Head of caudate nucleus (tissue), 42 donors: ENCODE data around the gene RNF38.
"Not testable (repeated sequence)": the region's sequence is repeated elsewhere in the genome, so short reads cannot be mapped to it uniquely, and the experiment has no call there.

Source experiments
- DNase-seq, 42 donors: peaks; one replicate each; pipeline versions ENCODE4 v3.0.0 to v3.0.0-alpha.2; 2020 to 2021; ENCODE audit warnings: mixed read lengths in 7 of 42
- intact Hi-C: fragments of 100-400 bp; cut with DNase I; formaldehyde crosslinking; loops from one replicate; pipeline ENCODE4 v1.15.0; 2022

RNF38 gene

GRCh38 chr9:36314740-36315139, 85.3 kb downstream of the RNF38 start:
- intact Hi-C loops = no loop called here
- no peak for DNase-seq

DNA sequence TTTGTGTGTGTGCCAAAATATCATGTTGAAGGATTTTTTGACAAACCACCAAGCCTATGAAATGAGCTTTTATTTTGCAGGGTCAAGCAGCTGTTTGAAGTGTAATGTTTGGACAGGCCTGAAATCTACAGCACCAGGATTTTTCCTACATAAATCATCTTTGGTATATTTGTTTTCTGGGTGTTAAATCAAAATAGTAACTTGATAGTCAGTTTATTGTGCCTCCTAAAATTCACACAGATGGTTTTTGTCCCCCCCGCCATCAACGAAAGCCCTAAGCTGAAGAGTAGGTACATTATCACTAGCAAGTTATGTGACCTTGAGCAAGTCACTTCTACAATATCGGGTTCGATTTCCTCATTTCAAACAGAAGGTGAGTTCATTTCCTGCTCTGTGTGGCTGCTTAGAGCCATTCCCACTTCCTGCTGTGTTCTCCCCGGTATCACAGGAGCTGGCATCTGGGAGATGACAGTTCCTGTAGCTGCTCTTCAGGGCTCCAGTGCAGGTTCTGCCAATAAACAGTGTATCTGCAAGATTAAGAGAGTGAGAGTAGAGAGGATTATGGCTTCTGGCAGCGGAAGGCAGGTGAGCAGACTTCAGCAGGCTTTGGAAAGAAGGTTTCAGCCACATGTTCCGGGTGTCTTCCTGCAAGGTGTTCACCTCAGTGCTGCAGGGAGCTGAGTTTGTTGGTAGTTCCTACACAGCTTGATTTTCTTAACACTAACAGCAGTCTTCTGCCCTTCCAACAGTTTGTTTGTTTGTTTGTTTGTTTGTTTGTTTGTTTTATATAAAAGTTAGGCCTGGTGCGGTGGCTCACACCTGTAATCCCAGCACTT, 93.4 kb downstream of the RNF38 start:
- no peak for DNase-seq
- intact Hi-C loops = no loop called here

DNA sequence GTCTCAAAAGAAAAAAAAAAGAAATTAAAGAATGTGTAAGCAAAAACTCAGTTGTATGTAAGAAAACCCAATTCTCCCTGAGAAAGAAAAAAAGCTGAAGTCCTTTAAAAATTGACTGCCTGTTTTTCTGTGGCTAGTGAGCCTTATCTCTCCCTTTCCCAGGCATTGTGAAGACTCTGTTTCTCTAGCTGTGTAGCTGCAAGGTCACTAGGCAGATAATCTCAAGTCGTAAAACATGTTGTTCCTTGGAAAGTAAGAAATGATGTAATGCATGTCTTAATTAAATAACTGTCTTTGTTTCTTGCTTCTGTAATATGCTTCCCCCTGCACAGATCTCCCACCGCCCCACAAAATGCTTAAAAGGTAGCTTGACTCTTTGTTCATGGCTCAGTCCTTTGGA, 95.7 kb downstream of the RNF38 start:
- intact Hi-C loops, DNase-seq: not testable (repeated sequence)

DNA sequence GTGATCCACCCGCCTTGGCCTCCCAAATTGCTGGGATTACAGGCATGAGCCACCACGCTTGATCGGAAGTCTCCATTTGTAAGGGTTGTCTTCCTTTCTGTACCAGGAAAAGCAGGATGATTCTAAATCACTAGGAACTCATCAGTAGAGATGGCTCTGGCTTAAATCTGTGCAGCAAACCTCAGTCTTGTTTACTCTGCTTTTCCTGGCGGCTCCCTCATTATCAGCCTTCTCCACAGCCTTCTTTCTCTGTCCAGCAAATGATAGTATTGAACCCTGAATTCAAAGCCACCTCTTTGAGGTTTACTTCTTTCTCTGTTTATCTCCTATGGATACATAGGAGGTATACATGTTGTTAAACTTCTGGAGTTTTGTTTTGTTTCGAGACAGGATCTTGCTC, 98.8 kb downstream of the RNF38 start:
- intact Hi-C loops = no loop called here
- DNase-seq = no peak

GRCh38 chr9:36298566-36298965, 101.5 kb downstream of the RNF38 start:
- no peak for DNase-seq
- intact Hi-C loops = no loop called here

DNA sequence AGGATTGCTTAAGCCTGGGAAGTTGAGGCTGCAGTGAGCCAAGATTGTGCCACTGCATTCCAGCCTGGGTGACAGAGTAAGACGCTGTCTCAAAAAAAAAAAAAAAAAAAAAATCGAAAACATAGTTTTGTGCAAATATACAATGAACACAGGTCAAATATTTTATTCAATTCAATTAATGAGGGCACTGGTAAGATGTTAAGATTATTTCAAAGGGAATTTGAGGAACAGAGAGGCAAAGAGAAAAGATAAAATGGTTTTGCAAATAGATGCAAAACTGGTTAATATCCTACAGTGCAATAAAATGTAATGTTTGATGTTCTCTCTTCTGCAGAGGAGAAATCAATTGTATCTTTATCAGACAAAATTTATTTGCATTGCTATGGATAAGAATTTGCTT, 102.3 kb downstream of the RNF38 start:
- intact Hi-C loops = no loop called here
- no peak for DNase-seq

GRCh38 chr9:36294996-36295395, 105.1 kb downstream of the RNF38 start:
- DNase-seq, intact Hi-C loops: not testable (repeated sequence)

- intact Hi-C loops = no loop called here
- DNase-seq = no peak
Measured at GRCh38 chr9:36293918-36294317, 106.2 kb downstream of the RNF38 start.

GRCh38 chr9:36293171-36293570, 106.9 kb downstream of the RNF38 start:
- intact Hi-C loops = no loop called here
- no peak for DNase-seq

DNA sequence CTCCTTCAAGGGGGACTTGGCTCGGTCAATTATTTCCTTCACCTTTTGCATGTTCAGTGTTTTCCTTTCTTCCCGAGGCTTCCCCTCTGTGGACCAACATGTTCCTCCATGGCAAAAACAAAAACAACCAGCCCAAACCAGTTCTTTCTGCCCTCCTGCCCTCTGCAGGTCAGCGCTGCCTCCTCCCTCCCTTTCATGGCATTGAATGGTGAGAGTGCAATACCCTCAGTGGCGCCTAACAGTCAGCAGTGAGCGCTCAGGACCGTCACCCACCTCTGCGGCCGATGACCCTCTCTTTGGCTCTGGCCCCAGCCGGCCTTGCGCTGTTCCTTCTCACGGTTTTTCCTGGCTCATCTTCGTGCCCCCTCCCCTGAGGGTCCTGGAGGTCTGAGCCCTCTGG, 107.4 kb downstream of the RNF38 start:
- DNase-seq = no peak
- intact Hi-C loops = no loop called here

GRCh38 chr9:36290996-36291395, 109.1 kb downstream of the RNF38 start:
- no peak for DNase-seq
- intact Hi-C loops = no loop called here

GRCh38 chr9:36289836-36290435, 110.1 kb downstream of the RNF38 start:
- intact Hi-C loops = no loop called here
- DNase-seq = no peak

- DNase-seq = no peak
- intact Hi-C loops = no loop called here
Measured at GRCh38 chr9:36288070-36288469, 112.0 kb downstream of the RNF38 start.
